SJCRH30 (cell line): Measurements from ENCODE around the gene MUC6. TPM values are rescaled to one million over a fixed set of nuclear protein-coding genes. Genes with fewer than 3 reads are reported as not detected.
"Not testable (repeated sequence)": the region's sequence is repeated elsewhere in the genome, so short reads cannot be mapped to it uniquely, and the experiment has no call there.

Source experiments
- DNase-seq, 2 experiments: peaks; one replicate each; pipeline ENCODE4 v3.0.0-alpha.2; 2015 to 2020
- H3K27ac ChIP-seq: fragments of 250-450 bp; sonication (Bioruptor Pico); 2 replicates; pipeline ENCODE4 v1.5.1; 2020; ENCODE audit warnings: mild to moderate bottlenecking, moderate library complexity
- H3K27me3 ChIP-seq: fragments of 250-450 bp; sonication (Bioruptor Pico); 2 replicates; pipeline ENCODE4 v1.5.1; 2020; ENCODE audit warnings: mild to moderate bottlenecking, moderate library complexity
- H3K36me3 ChIP-seq: fragments of 250-450 bp; sonication (Bioruptor Pico); 2 replicates; pipeline ENCODE4 v1.5.1; 2020; ENCODE audit warnings: mild to moderate bottlenecking, moderate library complexity
- H3K4me1 ChIP-seq: fragments of 250-450 bp; sonication (Bioruptor Pico); 2 replicates; pipeline ENCODE4 v1.5.1; 2020; ENCODE audit warnings: mild to moderate bottlenecking, moderate library complexity
- H3K4me3 ChIP-seq: fragments of 250-450 bp; sonication (Bioruptor Pico); 2 replicates; pipeline ENCODE4 v1.5.1; 2020; ENCODE audit warnings: mild to moderate bottlenecking, moderate library complexity
- H3K9me3 ChIP-seq: fragments of 250-450 bp; sonication (Bioruptor Pico); replicated peaks from 2 replicates; pipeline ENCODE4 v1.5.1; 2020; ENCODE audit warnings: mild to moderate bottlenecking, moderate library complexity
- total RNA-seq: library from RNA; depleted of rRNA; stranded (reverse); fragments of >200 nt; shearing (Covaris generic); gene quantifications from 2 replicates; pipeline ENCODE4 v1.2.3, GENCODE V29; 2014

MUC6 gene
- total RNA-seq, 1 experiment from 2014 or later = not detected

DNA sequence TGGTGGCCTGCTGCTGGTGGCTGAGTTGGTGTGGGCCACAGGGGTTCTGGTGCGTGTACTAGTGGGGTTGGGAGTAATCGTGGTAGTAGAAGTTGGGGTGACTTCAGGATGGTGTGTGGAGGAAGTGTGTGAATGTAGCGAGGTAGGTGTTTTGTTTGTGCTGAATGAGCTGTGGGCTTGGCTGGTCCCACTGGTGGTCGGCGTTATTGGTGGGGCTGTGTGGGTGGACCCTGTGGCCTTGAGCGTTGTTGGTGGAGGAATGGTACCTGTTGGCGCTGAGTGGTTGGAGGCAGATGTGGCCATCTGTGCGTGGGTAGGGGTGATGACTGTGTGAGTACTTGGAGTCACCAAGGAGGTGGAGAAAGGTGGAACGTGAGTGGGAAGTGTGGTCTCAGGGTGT is 18.4 kb downstream of the MUC6 start:
- Histone ChIP-seq H3K4me3 (no peak overlapping the region), H3K9me3 (no peaks in the 10 kb centered on the region), H3K27me3 (no peaks in the 10 kb centered on the region), H3K36me3 (no peaks in the 10 kb centered on the region), H3K4me1 (peaks cover 9% of the 10 kb centered on the region), H3K27ac (no peak overlapping the region)
- DNase-seq = no peak

DNA sequence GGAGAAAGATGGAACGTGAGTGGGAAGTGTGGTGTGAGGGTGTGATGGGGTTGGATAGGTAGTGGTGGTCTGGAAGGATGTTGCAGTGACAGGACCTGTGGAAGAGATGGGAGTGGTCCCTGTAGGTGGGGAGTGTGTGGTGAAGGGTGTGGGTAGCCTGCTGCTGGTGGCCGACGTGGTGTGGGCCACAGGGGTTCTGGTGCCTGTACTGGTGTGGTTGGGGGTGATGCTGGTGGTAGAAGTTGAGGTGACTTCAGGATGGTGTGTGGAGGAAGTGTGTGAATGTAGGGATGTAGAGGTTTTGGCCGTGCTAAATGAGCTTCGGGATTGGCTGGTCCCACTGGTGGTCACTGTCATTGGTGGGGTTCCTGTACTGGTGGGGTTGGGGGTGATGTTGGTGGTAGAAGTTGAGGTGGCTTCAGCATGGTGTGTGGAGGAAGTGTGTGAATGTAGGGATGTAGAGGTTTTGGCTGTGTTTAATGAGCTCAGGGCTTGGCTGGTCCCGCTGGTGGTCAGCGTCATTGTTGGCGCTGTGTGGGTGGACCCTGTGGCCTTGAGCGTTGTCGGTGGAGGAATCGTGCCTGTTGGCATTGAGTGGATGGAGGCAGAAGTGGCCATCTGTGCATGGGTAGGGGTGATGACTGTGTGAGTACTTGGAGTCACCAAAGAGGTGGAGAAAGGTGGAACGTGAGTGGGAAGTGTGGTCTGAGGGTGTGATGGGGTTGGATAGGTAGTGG is 19.1 kb downstream of the MUC6 start:
- H3K4me3 ChIP-seq = no peak overlapping the region

DNA sequence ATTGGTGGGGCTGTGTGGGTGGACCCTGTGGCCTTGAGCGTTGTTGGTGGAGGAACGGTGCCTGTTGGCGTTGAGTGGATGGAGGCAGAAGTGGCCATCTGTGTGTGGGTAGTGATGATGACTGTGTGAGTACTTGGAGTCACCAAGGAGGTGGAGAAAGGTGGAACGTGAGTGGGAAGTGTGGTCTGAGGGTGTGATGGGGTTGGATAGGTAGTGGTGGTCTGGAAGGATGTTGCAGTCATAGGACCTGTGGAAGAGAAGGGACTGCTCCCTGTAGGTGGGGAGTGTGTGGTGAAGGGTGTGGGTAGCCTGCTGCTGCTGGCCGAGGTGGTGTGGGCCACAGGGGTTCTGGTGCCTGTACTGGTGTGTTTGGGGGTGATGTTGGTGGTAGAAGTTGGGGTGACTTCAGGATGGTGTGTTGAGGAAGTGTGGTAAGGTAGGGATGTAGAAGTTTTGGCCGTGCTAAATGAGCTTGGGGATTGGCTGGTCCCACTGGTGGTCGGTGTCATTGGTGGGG is 19.9 kb downstream of the MUC6 start:
- not testable (repeated sequence) for DNase-seq, H3K4me3 ChIP-seq, H3K36me3 ChIP-seq, H3K27ac ChIP-seq, H3K27me3 ChIP-seq, H3K9me3 ChIP-seq
- H3K4me1 ChIP-seq = peaks cover 16% of the 10 kb centered on the region

More for the DNA sequence above, 19.1 kb downstream of the MUC6 start:
- no peak for DNase-seq
- Histone ChIP-seq H3K27ac (no peak overlapping the region), H3K9me3 (no peaks in the 10 kb centered on the region), H3K36me3 (no peaks in the 10 kb centered on the region), H3K4me1 (peaks cover 15% of the 10 kb centered on the region), H3K27me3 (no peaks in the 10 kb centered on the region)

DNA sequence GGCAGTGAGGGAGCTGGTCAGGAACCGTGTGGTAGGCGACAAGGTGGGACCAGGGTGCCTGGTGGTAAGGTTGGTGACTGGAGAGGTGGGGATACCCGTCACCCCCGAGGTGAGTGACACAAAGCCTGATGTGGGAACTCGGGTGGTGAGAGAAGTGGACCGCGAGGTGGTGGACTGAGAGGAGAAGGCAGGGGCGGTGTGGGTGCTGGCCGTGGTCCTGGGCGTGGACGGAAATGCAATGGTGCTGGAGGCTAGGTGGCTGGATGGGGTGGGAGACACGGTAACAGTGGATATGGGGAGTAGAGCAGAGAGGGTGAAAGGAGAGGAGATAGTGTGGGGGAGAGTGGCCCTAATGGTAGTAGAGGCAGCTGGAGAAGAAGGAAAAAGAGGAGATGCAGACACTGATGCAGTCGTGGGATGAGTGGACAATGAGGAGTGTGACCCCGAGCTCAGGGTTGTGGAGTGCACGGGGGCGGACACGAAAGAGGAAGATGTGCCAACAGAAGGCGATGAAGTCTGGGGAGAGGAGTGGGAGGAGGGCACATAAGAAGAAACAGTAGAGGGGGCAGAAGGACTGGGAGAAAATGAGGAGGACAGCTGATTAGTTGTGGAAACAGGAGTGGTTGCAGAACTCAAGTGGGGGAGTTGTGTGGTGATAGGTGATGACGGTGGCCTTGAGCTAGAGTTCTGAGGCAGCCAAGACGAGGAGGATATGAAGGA is 20.5 kb downstream of the MUC6 start:
- Histone ChIP-seq H3K27me3 (no peaks in the 10 kb centered on the region), H3K36me3 (no peaks in the 10 kb centered on the region), H3K4me1 (peaks cover 19% of the 10 kb centered on the region), H3K9me3 (no peaks in the 10 kb centered on the region), H3K27ac (no peak overlapping the region), H3K4me3 (no peak overlapping the region)
- no peak for DNase-seq

DNA sequence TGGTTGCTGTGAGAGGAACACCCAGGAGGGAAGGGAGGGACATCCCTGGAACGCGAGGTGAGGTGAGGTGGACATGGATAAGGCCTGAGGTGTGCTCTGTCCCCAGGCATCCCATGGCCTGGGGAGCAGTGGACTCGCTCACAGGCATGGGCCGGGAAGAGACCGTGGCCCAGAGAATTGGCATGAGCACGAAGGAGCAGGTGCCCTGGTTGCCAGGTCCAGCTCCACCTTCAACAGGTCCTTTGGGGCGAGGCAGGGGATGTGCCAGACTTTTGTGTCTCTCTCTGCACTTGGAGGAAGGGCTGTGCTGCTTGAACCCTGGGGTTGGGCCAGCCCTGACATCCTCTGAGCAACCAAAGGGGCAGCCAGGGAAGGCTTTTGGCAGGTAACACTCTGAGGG is 21.5 kb downstream of the MUC6 start:
- Histone ChIP-seq H3K27ac (no peak overlapping the region), H3K36me3 (no peaks in the 10 kb centered on the region; the same call in 1 of the 2 replicates), H3K4me3 (no peak overlapping the region)

DNA sequence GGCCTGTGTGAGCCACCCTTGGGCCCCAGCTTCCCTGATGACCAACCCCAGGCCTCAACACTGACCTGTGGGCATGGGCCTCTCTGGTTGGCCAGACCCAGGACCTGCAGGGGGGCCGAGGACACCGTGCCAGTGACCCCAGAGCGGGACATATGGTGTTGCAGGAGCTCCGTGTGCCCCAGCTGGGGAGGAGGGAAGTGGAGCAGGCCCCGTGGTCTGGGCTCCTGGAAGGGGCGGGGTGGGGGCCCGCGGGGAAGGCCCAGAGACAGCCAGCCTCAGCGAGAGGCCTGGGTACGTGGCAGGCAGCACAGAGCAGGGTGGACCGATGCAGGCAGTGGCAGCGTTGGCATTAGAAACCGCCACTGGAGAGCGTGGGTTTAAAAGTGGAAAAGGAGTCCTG is 22.2 kb downstream of the MUC6 start:
- Histone ChIP-seq H3K9me3 (no peaks in the 10 kb centered on the region), H3K27me3 (no peaks in the 10 kb centered on the region), H3K36me3 (no peaks in the 10 kb centered on the region; the same call in 1 of the 2 replicates), H3K27ac (no peak overlapping the region), H3K4me3 (no peak overlapping the region), H3K4me1 (peaks cover 28% of the 10 kb centered on the region)
- no peak for DNase-seq

More for the DNA sequence above, 21.5 kb downstream of the MUC6 start:
- H3K4me1 ChIP-seq = peaks cover 22% of the 10 kb centered on the region
- H3K27me3 ChIP-seq = no peaks in the 10 kb centered on the region
- H3K9me3 ChIP-seq = no peaks in the 10 kb centered on the region
- DNase-seq = no peak

DNA sequence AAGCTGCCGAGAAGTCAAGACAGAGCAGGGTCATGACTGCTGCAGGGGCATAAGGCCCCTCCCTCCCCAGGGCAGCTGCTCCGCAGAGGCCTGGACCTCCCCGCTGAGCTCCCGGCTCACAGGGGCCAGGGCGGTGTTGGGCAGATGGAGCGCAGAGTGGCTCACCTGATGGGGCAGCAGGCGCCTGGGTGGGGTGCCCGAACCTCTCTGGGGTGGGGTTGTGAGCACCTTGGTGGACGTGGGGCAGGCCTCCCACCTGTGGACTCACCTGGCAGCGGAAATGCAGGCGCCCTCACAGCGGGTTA is 22.9 kb downstream of the MUC6 start:
- Histone ChIP-seq H3K27ac (no peak overlapping the region), H3K9me3 (no peaks in the 10 kb centered on the region), H3K4me3 (no peak overlapping the region), H3K36me3 (peaks cover 6% of the 10 kb centered on the region; the same call in 1 of the 2 replicates), H3K4me1 (peaks cover 34% of the 10 kb centered on the region), H3K27me3 (no peaks in the 10 kb centered on the region)
- DNase-seq = no peak

DNA sequence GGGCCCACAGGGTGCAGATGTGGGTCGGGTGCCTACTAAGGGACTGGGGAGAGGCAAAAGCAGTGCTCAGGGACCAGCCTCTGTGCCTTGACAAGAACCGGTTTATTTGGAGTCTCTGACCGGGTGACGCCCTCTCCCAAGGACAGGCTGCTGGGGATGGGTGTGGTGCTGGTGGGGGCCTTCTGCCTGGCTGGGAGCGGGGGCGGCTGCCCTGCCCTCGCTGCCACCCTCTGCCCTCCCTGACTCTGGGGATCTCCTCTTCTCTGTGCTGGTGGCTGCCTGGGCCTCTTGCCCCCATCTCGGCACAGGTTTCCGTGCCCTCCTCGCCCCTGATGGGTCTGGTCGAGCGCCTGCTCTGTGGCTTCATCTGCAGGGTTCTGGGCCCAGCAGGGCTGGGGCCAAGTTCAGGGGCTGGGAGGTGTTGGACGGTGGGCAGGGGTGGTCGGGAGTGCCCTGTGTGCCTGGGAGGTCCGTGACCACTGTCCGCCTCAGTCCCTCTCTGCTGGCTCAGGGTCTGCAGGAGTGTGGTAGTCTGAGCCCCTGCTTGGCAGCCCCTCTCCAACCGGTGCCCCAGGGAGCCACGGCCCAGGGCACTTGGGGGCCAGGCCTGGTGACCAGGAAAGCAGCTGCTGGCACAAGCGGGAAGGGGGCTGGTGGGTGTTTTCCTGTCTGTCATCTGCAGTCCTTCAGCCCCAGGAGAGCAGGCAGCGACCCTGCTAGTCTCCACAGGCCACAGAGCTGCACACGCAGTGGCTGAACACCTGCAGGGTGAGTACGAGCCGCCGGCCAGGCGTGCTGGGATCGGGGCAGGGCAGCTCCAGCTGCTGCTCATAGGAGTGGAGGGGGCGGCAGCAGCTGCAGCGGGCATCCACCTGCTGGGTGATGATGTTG is 23.5 kb downstream of the MUC6 start:
- Histone ChIP-seq H3K36me3 (peaks cover 7% of the 10 kb centered on the region; the same call in 1 of the 2 replicates), H3K4me1 (peaks cover 40% of the 10 kb centered on the region), H3K9me3 (no peaks in the 10 kb centered on the region), H3K27ac (no peak overlapping the region), H3K27me3 (no peaks in the 10 kb centered on the region), H3K4me3 (no peak overlapping the region)
- peak; percentile 87 to 88 for DNase-seq

DNA sequence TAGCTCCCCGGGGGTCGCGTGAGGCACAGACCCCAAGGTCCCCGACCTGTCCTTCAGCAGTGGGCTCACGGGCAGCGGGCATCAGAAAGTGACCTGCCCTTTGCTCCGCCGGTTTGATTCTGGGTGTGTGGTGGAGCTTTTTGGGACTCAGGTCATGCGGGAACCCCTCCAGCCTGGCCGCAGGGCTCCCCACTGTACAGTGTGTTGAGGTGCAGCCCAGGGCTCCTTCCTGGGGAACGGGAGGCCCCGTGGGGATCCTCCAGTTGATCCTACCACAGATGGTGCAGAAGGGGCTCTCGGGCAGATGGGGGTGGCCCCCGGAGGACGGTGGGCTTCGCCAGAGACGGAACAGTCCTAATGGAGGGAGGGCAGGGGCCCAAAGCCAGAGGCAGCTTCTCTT is 24.2 kb downstream of the MUC6 start:
- no peaks in the 10 kb centered on the region for H3K9me3 ChIP-seq
- peaks cover 7% of the 10 kb centered on the region; the same call in 1 of the 2 replicates for H3K36me3 ChIP-seq
- H3K27me3 ChIP-seq = no peaks in the 10 kb centered on the region
- no peak overlapping the region for H3K27ac ChIP-seq
- no peak for DNase-seq
- peaks cover 45% of the 10 kb centered on the region for H3K4me1 ChIP-seq
- H3K4me3 ChIP-seq = no peak overlapping the region

DNA sequence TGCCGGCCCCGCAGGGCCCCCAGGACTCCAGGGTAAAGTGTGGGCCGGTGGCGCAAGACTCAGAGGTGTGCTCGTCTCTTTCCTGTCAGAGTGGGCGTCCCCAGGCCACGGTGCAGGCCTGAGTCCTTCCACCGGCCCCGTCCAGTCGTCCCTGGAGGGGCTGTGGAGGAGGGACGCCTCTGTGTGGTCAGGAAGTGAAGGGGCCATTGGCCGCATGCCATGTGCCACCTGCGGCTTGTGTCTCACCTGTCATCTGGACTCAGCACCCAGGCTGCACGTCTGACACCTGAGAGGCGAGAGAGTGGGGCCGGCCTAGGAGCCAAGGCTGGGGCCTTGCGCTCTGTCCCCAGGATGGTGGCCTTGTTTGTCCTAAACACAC is 25.2 kb downstream of the MUC6 start:
- H3K36me3 ChIP-seq = peaks cover 13% of the 10 kb centered on the region; the same call in 1 of the 2 replicates

DNA sequence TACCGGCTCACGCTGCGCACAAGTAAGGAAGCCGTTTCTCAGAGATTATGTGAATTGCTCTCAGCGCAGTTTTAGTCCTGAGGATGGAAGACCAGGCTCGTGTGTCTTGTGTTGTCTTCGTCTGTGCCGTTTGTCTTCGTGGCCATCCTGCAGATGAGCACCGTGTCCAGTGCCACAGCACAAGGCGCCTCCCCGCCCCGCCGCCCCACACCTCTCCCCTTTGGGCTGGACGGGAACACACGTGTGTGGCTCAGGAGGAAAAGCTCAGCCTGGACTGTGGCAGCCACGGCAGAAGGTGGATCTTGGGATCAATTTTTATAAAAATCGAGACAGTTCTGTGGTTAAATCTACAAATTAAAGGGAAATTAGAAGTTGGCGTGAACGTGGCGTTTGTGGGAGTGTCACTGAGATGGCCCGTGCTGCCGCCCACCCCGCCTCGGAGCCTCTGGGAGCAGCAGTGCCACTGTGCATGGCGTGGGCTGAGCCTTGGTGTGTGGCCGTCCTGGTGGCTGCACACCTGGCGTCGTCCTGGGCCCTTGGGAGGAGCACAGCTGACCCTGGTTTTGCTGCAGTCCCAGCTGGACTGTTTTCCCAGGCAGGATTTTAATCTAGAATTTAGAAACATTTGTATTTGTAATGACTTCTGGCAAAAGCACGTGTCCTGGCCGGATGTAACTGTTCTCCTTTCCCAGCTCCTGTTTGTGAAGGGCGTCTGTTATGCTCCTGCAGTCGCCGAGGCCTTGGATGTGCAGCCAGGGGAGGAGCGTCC is 25.8 kb downstream of the MUC6 start:
- Histone ChIP-seq H3K4me3 (no peak overlapping the region), H3K27me3 (no peaks in the 10 kb centered on the region), H3K9me3 (no peaks in the 10 kb centered on the region), H3K36me3 (peaks cover 13% of the 10 kb centered on the region; the same call in 1 of the 2 replicates), H3K27ac (no peak overlapping the region), H3K4me1 (peaks cover 47% of the 10 kb centered on the region)
- DNase-seq = no peak

More for the DNA sequence above, 25.2 kb downstream of the MUC6 start:
- Histone ChIP-seq H3K27ac (no peak overlapping the region), H3K4me1 (peaks cover 45% of the 10 kb centered on the region), H3K4me3 (no peak overlapping the region), H3K9me3 (no peaks in the 10 kb centered on the region), H3K27me3 (no peaks in the 10 kb centered on the region)
- no peak for DNase-seq

DNA sequence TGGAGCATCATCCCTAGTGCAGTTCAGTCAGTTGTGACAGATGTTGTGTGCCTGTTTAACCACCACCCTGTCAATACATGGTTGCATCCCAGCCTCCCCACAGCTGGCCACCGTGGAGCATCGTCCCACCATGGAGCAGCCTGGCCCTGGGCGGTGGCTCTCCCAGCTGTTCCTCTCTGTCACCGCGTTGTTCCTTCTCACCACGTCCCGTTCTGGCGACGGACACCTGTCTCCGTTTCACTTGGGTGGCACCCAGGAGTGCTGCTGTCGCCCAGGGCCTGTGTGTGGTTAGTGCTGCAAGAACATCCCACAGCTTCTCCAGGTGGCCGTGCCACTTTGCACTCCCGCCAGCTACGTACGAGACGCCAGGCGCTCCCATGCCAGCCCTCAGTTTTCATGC is 26.5 kb downstream of the MUC6 start:
- H3K27ac ChIP-seq = no peak overlapping the region
- H3K27me3 ChIP-seq = no peaks in the 10 kb centered on the region
- peak; percentile 87 to 92 for DNase-seq
- no peak overlapping the region for H3K4me3 ChIP-seq
- no peaks in the 10 kb centered on the region for H3K9me3 ChIP-seq
- H3K4me1 ChIP-seq = peaks cover 51% of the 10 kb centered on the region
- H3K36me3 ChIP-seq = peaks cover 13% of the 10 kb centered on the region; the same call in 1 of the 2 replicates

DNA sequence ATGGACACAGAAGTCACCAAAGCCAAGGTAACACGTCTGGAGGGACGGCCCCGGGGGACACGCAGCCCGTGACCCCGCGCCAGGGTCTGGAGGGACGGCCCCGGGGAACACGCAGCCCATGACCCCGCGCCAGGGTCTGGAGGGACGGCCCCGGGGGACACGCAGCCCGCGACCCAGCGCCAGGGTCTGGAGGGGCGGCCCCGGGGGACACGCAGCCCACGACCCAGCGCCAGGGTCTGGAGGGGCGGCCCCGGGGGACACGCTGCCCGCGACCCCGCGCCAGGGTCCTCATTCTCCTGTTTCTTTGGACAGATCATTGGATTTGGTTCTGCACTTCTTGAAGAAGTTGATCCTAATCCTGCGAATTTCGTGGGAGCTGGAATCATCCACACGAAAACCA is 27.1 kb downstream of the MUC6 start:
- Histone ChIP-seq H3K36me3 (peaks cover 13% of the 10 kb centered on the region; the same call in 1 of the 2 replicates), H3K27me3 (no peaks in the 10 kb centered on the region), H3K9me3 (no peaks in the 10 kb centered on the region)

DNA sequence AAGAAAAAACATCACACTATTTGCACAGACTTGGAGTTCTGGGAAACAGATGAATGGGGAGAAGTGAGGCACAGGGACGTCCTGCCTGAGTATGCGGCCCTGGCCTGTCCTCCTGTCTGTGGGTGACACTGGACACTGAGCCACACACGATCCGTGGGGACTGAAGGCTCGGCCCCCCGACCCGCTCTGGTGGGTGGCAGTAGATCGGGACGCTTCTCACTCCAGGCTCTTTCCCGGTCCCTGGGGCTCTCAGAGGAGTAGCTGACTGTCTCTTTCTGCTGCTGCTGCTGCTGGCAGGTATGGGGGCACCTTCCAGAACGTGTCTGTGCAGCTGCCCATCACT is 27.7 kb downstream of the MUC6 start:
- Histone ChIP-seq H3K36me3 (peaks cover 13% of the 10 kb centered on the region; the same call in 1 of the 2 replicates), H3K27ac (no peak overlapping the region), H3K4me3 (no peak overlapping the region), H3K4me1 (peaks cover 47% of the 10 kb centered on the region), H3K9me3 (no peaks in the 10 kb centered on the region), H3K27me3 (no peaks in the 10 kb centered on the region)
- no peak for DNase-seq

More for the DNA sequence above, 27.1 kb downstream of the MUC6 start:
- H3K4me3 ChIP-seq = no peak overlapping the region
- no peak for DNase-seq
- peaks cover 51% of the 10 kb centered on the region for H3K4me1 ChIP-seq
- H3K27ac ChIP-seq = no peak overlapping the region
